GM18951 (cell line): ENCODE results near the gene WNK4.

Source experiments
- POLR2A ChIP-seq: IDR thresholded peaks from 4 replicates; pipeline ENCODE4 v1.6.1; 2011; ENCODE audit warnings: mild to moderate bottlenecking; ENCODE audit not compliant: insufficient read length, insufficient read depth; ENCODE audit errors: extremely low read depth
- in situ Hi-C: fragments of 300-500 bp; cut with MboI; formaldehyde crosslinking; loops from one replicate; pipeline ENCODE4 v1.12.0; 2022; ENCODE audit warnings: low sequenced_read_pairs, mixed read lengths, inconsistent platforms; ENCODE audit not compliant: unreplicated experiment

Gene WNK4

DNA sequence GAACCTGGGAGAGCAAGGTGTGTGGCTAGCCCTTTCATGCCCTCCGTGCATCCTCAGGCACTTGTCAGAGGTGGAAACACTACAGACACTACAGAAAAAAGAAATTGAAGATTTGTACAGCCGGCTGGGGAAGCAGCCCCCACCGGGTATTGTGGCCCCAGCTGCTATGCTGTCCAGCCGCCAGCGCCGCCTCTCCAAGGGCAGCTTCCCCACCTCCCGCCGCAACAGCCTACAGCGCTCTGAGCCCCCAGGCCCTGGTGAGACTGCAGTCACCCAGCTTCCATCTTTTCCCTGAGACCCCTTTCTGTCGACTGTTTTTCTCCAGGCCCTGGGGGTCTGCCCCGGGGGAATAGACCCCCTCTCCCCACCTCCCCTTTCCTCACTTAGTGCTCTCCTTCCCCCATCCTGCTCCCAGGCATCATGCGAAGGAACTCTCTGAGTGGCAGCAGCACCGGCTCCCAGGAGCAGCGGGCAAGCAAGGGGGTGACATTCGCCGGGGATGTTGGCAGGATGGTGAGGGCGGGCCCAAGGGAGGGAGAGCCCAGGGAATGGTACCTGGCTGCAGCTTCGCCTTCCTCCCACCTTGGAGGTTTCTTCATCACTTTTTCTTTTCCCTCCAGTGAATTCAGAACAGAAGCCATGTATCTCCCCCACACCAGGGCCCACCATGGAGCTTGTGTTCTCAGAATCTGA is 15.8 kb downstream of the WNK4 start:
- in situ Hi-C loops, result no loop called here
- no peak for TF ChIP-seq POLR2A

- in situ Hi-C loops, result no loop called here
- TF ChIP-seq POLR2A, result no peak
Observed at GRCh38 chr17:42797067-42798007, 16.9 kb downstream of the WNK4 start.

DNA sequence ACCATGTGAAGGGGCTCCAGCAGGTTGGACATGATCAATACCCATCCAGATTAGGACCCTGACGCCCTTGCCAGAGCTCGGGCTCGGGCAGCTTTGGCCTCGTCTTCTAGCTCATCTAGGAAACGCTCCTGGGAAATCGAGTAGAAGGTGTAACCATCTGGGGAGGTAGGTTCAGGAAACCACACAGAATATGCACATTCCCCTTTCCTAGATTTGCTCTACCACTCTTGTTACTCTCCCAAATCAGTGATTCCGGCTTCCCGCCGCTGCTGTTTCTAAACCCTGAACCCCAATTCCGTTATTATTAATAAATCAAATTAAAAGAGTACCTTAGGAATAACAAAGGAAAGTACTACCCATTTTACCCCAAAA is 17.6 kb downstream of the WNK4 start:
- TF ChIP-seq POLR2A, result no peak
- in situ Hi-C loops, result no loop called here

DNA sequence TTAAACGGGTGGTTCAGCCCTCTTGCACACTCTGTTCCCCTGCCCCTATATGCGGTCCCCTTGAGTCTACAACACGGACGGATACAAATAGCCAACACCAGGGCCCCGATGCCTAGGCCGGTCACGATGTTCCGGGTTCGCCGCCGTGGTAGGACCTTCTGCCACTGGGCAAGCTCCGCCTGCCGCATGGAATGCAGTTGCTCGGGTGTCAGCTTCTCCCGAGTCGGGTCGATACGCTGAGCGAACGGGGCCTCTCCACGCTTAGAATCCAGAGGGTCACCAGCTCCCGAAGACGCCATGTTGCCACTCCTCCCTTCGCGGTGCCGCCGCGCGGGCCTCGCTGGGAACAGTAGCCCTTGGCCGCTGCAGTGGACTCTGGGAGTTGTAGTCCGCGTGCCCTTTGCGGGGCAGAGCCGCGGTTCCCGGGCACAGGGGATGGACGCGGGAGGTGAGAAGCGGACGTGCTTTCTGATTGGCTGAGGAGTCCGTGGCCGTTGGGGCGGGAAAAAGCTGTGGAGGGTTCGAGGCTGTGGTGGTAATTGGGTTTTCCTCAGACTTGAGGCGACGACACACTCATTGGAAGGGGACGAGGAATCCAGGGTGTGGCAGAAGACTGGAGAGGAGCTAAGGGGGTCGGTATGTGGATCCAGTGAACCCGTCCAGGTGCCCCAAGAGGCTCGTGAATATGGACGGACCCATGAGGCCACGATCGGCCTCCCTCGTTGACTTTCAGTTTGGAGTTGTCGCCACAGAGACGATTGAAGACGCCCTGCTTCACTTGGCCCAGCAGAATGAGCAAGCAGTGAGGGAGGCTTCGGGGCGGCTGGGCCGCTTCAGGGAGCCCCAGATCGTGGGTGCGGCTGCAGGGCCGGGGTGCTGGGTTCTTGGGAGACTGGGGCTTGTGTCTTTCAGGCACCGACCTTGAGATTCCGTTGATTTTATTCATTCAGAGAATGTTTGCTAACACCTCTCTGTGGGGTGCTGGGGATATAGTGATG is 18.3 kb downstream of the WNK4 start, which contains the start of the genes CNTD1 and COA3:
TSS of gene CNTD1 (plus strand) at position 479 of the 998 bp plus-strand sequence. CDS start at position 686, 207 bp downstream.
TSS of gene COA3 (minus strand) at position 322 of the 998 bp plus-strand sequence. CDS start at position 299, 23 bp downstream.
- in situ Hi-C loops, result no loop called here
- TF ChIP-seq POLR2A, result peak; percentile 69

GRCh38 chr17:42803074-42803883 is 22.9 kb downstream of the WNK4 start:
- TF ChIP-seq POLR2A, result no peak
- in situ Hi-C loops, result no loop called here

DNA sequence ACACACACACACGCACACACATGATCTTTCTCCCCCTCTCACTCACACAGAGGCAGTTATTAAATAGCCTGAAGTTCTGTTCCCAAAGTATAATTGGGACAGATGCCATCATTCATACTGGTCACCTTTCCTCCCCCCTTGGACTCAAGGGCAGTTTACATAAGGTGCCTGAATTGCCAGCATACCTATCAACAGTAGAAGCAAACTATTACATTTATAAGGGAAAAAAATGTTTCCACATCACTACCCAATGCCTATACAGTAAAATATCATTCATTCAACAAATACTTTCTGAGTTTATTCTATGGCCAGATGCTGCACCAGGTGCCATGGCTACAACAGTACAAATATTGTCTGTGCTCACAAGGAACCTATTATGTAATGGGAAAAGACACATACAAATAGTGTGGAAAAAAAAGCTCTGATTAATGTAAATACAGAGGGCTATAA is 24.5 kb downstream of the WNK4 start:
- TF ChIP-seq POLR2A, result no peak
- in situ Hi-C loops, result no loop called here

DNA sequence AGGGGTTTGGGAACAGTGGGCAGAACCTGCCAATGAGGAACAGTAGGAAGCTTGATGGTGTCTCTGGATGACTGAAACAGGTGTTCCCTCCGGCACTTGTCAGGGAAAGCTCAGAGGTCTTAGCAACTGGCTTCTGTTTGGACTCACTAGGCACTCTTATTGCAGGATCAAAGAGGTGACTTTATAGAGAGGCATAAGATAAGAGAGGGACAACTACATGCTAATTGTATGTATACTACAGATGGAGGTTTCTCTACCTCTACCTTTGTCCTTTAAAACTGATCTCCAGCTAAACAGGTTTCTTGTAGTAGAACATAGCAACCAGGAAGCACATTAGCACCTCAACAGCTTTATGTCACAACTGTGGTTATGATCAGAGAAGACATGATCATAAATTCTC is 25.8 kb downstream of the WNK4 start:
- no peak for TF ChIP-seq POLR2A
- in situ Hi-C loops, result no loop called here

DNA sequence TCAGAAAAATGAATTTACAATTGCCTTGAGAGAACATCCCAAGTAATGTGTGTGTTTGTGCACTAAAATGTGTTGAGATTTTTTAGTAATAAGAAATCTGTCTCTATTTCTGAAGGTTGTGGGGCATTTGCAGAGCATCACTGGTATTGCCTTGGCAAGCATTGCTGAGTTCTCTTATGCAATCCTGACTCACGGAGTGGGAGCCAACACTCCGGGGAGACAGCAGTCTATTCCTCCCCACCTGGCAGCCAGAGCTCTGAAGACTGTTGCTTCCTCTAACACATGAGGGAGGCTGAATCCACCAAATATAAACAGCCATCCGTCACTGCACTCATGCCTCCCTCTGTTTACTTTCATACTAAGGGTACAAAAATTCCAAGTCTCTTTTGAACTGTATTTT is 28.8 kb downstream of the WNK4 start:
- TF ChIP-seq POLR2A, result no peak
- in situ Hi-C loops, result no loop called here

- TF ChIP-seq POLR2A, result no peak
- in situ Hi-C loops, result no loop called here
Observed at GRCh38 chr17:42814633-42815399, 34.4 kb downstream of the WNK4 start.

DNA sequence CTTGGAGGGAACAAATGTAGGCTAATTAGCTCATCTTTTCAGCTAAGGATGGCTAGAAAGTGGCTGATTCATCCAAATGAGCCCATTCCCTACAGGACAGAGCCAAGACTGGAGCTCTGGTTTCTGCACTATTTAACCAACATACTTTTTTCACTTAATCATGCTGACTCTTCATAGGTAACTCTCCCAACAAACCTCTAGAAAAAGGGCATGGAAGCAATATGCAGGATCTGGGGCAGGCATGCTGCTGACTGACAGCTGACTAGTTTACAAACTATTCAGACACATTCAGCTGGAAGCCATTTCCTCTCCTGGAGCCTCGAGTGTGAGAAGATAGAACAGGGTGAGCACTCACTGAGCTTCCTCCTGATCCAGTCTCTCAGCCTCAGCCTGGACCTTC is 37.5 kb downstream of the WNK4 start:
- no peak for TF ChIP-seq POLR2A
- in situ Hi-C loops, result no loop called here

DNA sequence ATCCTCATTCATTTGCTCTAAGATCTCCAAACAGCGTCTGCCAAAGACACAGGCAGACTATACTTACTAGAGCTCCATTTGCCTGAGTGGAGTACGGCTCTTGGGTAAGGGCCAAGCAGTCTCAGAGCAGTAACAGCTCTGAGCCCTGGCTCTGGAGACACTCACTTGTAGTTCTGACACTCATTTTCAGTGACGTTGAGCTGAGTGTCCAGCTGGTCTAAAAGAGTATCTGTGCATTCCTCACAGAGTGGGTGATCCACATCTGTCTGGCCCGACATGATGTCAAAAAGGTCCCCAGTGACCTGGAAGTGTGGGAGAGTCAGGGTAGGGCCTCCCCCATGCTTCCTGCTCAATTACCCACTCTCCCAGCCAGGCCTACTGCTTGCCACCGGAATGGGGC is 38.0 kb downstream of the WNK4 start:
- no peak for TF ChIP-seq POLR2A
- in situ Hi-C loops, result no loop called here
